Measurements from ENCODE around the gene TSC2.
A peak's percentile ranks its signal among the peaks of the same experiment; 100 is the strongest.

The TSC2 gene

GRCh38 chr16:2084895-2085625 lies 37.3 kb downstream of the TSC2 start:
- Histone ChIP-seq H3K27me3 (ENCODE audit: control insufficient read depth in 3 of 3, insufficient read depth in 3 of 3, low read depth in 1 of 3, low read length in 3 of 3) (no peaks in the 10 kb centered on the region), H3K9ac (ENCODE audit: low read depth, low read length, poor library complexity) (no peak overlapping the region), H2AFZ (ENCODE audit: low read length) (no peak overlapping the region), H3K14ac (ENCODE audit: low read length) (peak overlapping the region; percentile 38), H2BK120ac (ENCODE audit: low read depth, low read length) (no peak overlapping the region), H2AK5ac (ENCODE audit: low read depth, low read length) (peak overlapping the region; percentile 46), H4K91ac (ENCODE audit: low read depth, low read length, poor library complexity) (no peak overlapping the region), H3K4me1 (ENCODE audit: control insufficient read depth in 2 of 2, insufficient read depth in 1 of 2, low read depth in 1 of 2, low read length in 2 of 2) (peaks cover 0 to 1% of the 10 kb centered on the region in 2 donors), H3K27ac (replicated peaks; ENCODE audit: low read length) (no peak overlapping the region), H3K23ac (ENCODE audit: low read depth, low read length, poor library complexity) (peak overlapping the region; percentile 10), H3K4ac (ENCODE audit: low read length) (no peak overlapping the region), H3K79me1 (ENCODE audit: low read depth, low read length) (peaks cover 12% of the 10 kb centered on the region), H2BK5ac (ENCODE audit: low read length) (no peak overlapping the region), H4K8ac (ENCODE audit: low read depth, low read length) (peak overlapping the region; percentile 1), H3K4me2 (ENCODE audit: insufficient read depth, low read length, poor library complexity, severe bottlenecking) (no peak overlapping the region), H3K18ac (ENCODE audit: low read length) (no peak overlapping the region), H3K4me3 (ENCODE audit: low read length in 2 of 2) (no peak overlapping the region), H2BK15ac (ENCODE audit: low read length) (no peak overlapping the region), H2BK12ac (ENCODE audit: low read length) (no peak overlapping the region), H3K9me3 (replicated peaks in 1 of 2; ENCODE audit: control insufficient read depth in 2 of 2, insufficient read depth in 1 of 2, low read depth in 1 of 2, low read length in 2 of 2) (no peaks in the 10 kb centered on the region), H3K36me3 (replicated peaks in 1 of 2; ENCODE audit: control insufficient read depth in 2 of 2, insufficient read depth in 2 of 2, low read length in 2 of 2) (peaks cover 56 to 89% of the 10 kb centered on the region in 2 donors)
- DNase-seq (ENCODE audit: low spot score) = no peak
- WGBS, 2 donors (ENCODE audit: extremely low coverage in 2 of 2, insufficient read length in 2 of 2, insufficient replicate concordance in 1 of 2) = no CpG with 5 or more reads among the region's 29 CpGs

- DNase-seq (ENCODE audit: low spot score) = no peak
- Histone ChIP-seq H2BK12ac (ENCODE audit: low read length) (no peak overlapping the region), H3K4me3 (ENCODE audit: low read length in 2 of 2) (no peak overlapping the region), H3K27ac (replicated peaks; ENCODE audit: low read length) (no peak overlapping the region), H4K8ac (ENCODE audit: low read depth, low read length) (no peak overlapping the region), H2BK120ac (ENCODE audit: low read depth, low read length) (no peak overlapping the region), H4K91ac (ENCODE audit: low read depth, low read length, poor library complexity) (no peak overlapping the region), H3K9me3 (replicated peaks in 1 of 2; ENCODE audit: control insufficient read depth in 2 of 2, insufficient read depth in 1 of 2, low read depth in 1 of 2, low read length in 2 of 2) (no peaks in the 10 kb centered on the region), H3K23ac (ENCODE audit: low read depth, low read length, poor library complexity) (no peak overlapping the region), H3K9ac (ENCODE audit: low read depth, low read length, poor library complexity) (no peak overlapping the region), H2BK15ac (ENCODE audit: low read length) (no peak overlapping the region), H3K27me3 (ENCODE audit: control insufficient read depth in 3 of 3, insufficient read depth in 3 of 3, low read depth in 1 of 3, low read length in 3 of 3) (no peaks in the 10 kb centered on the region), H2BK5ac (ENCODE audit: low read length) (no peak overlapping the region), H2AFZ (ENCODE audit: low read length) (no peak overlapping the region), H3K36me3 (replicated peaks in 1 of 2; ENCODE audit: control insufficient read depth in 2 of 2, insufficient read depth in 2 of 2, low read length in 2 of 2) (peaks cover 60 to 93% of the 10 kb centered on the region in 2 donors), H3K4me2 (ENCODE audit: insufficient read depth, low read length, poor library complexity, severe bottlenecking) (no peak overlapping the region), H2AK5ac (ENCODE audit: low read depth, low read length) (no peak overlapping the region), H3K14ac (ENCODE audit: low read length) (no peak overlapping the region), H3K4ac (ENCODE audit: low read length) (no peak overlapping the region), H3K79me1 (ENCODE audit: low read depth, low read length) (peaks cover 12% of the 10 kb centered on the region), H3K4me1 (ENCODE audit: control insufficient read depth in 2 of 2, insufficient read depth in 1 of 2, low read depth in 1 of 2, low read length in 2 of 2) (peaks cover 1 to 2% of the 10 kb centered on the region in 2 donors), H3K18ac (ENCODE audit: low read length) (no peak overlapping the region)
- no CpG with 5 or more reads among the region's 14 CpGs for WGBS, 2 donors (ENCODE audit: extremely low coverage in 2 of 2, insufficient read length in 2 of 2, insufficient replicate concordance in 1 of 2)
Measured at GRCh38 chr16:2085669-2086068, 37.9 kb downstream of the TSC2 start.

GRCh38 chr16:2086106-2086742 lies 38.4 kb downstream of the TSC2 start:
- no peak overlapping the region for H2AK5ac ChIP-seq (ENCODE audit: low read depth, low read length)
- H4K91ac ChIP-seq (ENCODE audit: low read depth, low read length, poor library complexity) = peak overlapping the region; percentile 43
- H3K4ac ChIP-seq (ENCODE audit: low read length) = no peak overlapping the region
- H2BK120ac ChIP-seq (ENCODE audit: low read depth, low read length) = no peak overlapping the region
- H2BK5ac ChIP-seq (ENCODE audit: low read length) = no peak overlapping the region
- H3K36me3 ChIP-seq (replicated peaks in 1 of 2; ENCODE audit: control insufficient read depth in 2 of 2, insufficient read depth in 2 of 2, low read length in 2 of 2) = peaks cover 58 to 91% of the 10 kb centered on the region in 2 donors
- H3K4me2 ChIP-seq (ENCODE audit: insufficient read depth, low read length, poor library complexity, severe bottlenecking) = no peak overlapping the region
- H2BK15ac ChIP-seq (ENCODE audit: low read length) = no peak overlapping the region
- peak overlapping the region; percentile 44 for H3K23ac ChIP-seq (ENCODE audit: low read depth, low read length, poor library complexity)
- H3K79me1 ChIP-seq (ENCODE audit: low read depth, low read length) = peaks cover 12% of the 10 kb centered on the region
- H3K4me3 ChIP-seq (ENCODE audit: low read length in 2 of 2) = no peak overlapping the region
- no peaks in the 10 kb centered on the region for H3K27me3 ChIP-seq (ENCODE audit: control insufficient read depth in 3 of 3, insufficient read depth in 3 of 3, low read depth in 1 of 3, low read length in 3 of 3)
- no peak overlapping the region for H4K8ac ChIP-seq (ENCODE audit: low read depth, low read length)
- H3K18ac ChIP-seq (ENCODE audit: low read length) = no peak overlapping the region
- DNase-seq (ENCODE audit: low spot score) = no peak
- H3K9ac ChIP-seq (ENCODE audit: low read depth, low read length, poor library complexity) = peak overlapping the region; percentile 60
- peaks cover 1 to 2% of the 10 kb centered on the region in 2 donors for H3K4me1 ChIP-seq (ENCODE audit: control insufficient read depth in 2 of 2, insufficient read depth in 1 of 2, low read depth in 1 of 2, low read length in 2 of 2)
- H2AFZ ChIP-seq (ENCODE audit: low read length) = no peak overlapping the region
- no CpG with 5 or more reads among the region's 27 CpGs for WGBS, 2 donors (ENCODE audit: extremely low coverage in 2 of 2, insufficient read length in 2 of 2, insufficient replicate concordance in 1 of 2)
- no peaks in the 10 kb centered on the region for H3K9me3 ChIP-seq (replicated peaks in 1 of 2; ENCODE audit: control insufficient read depth in 2 of 2, insufficient read depth in 1 of 2, low read depth in 1 of 2, low read length in 2 of 2)
- no peak overlapping the region for H3K27ac ChIP-seq (replicated peaks; ENCODE audit: low read length)
- H3K14ac ChIP-seq (ENCODE audit: low read length) = no peak overlapping the region
- peak overlapping the region; percentile 30 for H2BK12ac ChIP-seq (ENCODE audit: low read length)
